Stimulated activated CD8-positive, alpha-beta memory T cell treated with anti-CD3 and anti-CD28 coated beads, Interleukin-2, amount 100 ng/mL, for 48 hours (primary cell): Measurements from ENCODE around the gene HMGA1.

Experiments used
- DNase-seq, 2 donors: peaks; one replicate each; pipeline ENCODE4 v3.0.0-alpha.2; 2020; ENCODE audit warnings: low read depth in 2 of 2

The HMGA1 gene, protein sequence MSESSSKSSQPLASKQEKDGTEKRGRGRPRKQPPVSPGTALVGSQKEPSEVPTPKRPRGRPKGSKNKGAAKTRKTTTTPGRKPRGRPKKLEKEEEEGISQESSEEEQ

DNA sequence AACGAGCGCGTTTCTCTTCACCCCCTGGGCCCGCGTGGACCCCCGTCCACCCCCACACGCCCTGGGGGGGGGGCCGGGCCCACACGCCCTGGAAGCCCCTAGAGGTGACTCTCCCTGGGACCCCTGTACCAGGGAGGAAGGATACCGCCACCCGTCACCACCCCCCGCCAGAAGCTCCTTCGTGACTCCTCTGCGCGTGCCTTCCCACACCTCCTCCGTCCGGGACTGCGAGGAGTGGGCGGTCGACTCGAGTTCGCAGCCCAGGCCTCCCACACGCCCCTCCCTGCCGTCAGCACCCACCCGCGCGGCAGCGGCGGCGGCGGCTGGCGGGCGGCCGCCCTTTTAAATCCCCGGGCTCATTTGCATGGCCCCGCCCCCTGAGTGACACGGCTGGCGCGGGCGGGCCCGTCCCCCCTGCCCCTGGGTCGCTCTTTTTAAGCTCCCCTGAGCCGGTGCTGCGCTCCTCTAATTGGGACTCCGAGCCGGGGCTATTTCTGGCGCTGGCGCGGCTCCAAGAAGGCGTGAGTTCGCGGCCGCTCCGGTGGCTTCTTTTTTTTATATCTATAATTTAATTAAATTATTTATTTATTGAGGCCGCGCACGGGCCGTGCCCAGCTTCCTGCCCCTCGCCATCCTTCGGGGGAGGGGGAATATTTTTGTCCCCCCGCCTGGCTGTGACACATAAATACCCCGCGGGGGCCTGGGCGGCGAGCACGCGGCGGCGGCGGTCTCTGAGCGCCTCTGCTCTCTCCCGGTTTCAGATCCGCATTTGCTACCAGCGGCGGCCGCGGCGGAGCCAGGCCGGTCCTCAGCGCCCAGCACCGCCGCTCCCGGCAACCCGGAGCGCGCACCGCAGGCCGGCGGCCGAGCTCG is at the start of gene HMGA1:
HMGA1 (plus strand) TSS at position 431 of the 873 bp plus-strand sequence. CDS start 3,908 bp downstream, outside the sequence.
- DNase-seq, result peak; percentile 81 to 83

DNA sequence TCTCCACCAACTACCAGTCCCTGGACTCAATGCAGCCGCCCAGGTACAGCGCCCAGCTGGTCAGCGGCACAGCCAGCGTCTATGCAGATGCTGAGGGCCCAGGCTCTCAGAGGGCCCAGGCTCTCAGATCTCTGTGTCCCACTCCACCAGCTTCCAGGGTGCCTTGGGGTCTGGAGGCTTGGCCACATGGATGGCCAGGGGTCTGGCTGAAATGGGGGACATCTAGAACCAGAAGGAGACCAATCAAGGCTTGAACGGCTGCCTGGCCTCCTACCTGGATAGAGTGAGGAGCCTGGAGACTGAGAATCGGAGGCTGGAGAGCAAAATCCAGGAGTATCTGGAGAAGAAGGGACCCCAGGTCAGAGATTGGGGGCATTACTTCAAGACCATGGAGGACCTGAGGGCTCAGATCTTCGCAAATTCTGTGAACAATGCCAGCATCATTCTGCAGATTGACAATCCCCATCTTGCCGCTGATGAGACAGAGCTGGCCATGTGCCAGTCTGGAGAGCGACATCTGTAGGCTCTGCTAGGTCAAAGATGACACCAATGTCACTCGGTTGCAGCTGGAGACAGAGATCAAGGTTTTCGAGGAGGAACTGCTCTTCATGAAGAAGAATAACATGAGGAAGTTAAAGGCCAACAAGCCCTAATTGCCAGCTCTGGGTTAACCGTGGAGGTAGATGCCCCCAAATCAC is 46.7 kb upstream of the HMGA1 start:
- peak in 1 of 2 donors; percentile 17 for DNase-seq

DNA sequence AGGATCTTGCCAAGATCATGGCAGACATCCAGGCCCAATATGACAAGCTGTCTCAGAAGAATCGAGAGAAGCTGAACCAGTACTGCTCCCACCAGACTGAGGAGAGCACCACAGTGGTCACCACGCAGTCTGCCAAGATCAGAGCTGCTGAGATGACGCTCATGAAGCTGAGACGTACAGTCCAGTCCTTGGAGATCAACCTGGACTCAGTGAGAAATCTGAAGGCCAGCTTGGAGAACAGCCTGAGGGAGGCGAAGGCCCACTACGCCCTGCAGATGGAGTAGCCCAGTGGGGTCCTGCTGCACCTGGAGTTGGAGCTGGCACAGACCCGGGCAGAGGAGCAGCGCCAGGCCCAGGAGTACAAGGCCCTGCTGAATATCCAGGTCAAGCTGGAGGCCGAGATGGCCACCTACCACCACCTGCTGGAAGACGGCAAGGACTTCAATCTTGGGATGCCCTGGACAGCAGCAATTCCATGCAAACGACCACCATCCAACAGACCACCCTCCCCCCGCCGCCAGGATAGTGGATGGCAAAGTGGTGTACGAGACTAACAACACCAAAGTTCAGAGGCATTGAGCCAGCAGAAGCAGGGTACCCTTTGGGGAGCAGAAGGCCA is 46.1 kb upstream of the HMGA1 start:
- no peak for DNase-seq

DNA sequence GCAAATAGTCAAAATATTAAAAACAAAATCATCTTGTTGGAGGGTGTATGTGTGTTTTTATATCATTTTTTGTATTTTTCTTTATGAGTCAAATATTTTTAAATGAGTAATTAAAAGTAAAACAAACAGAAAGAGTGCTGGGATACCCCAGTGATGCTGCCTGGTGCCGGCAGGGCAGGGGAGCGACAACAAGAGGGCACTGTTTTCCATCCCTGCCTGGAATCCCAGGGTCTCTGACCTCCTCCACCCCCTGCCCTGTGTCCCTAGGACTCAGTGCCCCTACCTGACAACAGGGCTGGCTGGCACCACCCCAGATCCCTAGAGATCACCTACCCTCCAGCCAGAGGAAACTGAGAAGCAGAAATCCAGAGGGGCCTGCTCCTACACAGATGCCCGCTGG is 41.9 kb upstream of the HMGA1 start:
- no peak for DNase-seq

DNA sequence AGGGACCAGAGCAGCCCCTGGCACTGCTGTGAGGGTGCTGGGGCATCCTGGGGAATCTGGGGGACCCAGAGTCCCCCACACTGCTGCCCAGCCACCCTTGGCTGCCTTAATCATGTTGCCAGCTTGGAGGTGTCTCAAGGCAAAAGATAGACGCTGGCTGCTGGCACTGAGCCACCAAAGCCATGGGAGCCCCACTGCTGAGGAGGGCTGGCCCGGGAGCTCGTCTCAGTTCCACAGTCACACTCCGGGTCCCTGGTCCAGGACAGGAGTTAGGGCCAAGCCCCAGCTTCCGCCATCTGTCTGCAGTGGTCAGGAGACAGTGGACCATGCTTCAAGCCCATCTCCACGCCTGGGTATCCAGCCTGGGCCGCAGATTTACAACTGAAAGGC is 41.0 kb upstream of the HMGA1 start:
- no peak for DNase-seq

DNA sequence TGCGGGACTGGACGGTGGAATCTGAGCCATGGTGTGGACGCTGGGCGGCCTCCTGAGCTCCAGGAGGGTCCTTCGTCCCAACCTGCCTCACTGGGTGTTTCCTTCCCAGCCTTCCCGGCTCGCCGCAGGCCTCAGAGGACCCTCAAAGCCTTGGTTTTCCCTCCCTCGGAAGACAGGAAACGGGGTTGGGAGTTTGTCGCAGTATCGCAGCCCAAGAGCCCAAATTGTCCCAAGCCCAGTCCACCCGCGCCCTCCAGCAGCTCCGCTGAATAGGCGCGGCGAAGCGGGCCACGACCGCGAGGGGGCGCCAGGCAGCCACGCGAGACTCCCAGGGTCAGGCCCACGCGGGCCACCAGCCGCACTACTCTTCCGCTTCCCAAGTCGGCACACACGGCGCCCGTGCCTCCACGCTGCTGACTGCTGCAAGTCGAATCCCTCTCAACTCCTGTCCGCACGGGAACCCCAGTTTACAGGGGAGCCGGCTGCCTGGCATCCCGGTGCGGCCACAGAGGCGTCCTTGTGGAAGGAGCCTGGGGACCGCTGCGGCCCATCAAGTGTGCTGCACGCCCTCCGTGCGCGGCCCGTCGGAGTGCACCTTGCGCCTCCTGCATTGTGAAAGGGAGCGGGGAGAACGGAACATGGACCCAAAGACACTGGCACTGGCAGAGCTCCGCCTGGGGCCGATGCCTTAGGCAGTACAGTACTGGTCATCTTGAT is 40.4 kb upstream of the HMGA1 start:
- peak; percentile 82 for DNase-seq

DNA sequence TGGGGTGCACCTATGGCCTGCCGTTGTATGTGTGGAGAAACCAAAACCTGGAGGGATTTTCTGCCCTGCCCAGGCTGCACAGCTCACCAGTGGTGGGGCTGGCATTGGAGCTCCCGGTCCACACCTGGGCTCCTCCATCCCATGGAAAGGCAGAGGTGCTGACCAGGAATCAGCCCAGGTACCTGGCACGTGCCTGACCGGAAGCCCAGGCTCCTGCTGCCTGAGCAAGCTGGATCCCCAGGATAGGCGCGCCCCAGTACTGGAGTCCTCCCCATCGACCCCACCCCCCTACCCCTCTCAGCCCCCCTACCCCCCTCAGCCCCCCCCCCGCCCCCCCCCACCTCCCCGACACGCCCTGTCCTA is 39.9 kb upstream of the HMGA1 start:
- DNase-seq, result no peak

DNA sequence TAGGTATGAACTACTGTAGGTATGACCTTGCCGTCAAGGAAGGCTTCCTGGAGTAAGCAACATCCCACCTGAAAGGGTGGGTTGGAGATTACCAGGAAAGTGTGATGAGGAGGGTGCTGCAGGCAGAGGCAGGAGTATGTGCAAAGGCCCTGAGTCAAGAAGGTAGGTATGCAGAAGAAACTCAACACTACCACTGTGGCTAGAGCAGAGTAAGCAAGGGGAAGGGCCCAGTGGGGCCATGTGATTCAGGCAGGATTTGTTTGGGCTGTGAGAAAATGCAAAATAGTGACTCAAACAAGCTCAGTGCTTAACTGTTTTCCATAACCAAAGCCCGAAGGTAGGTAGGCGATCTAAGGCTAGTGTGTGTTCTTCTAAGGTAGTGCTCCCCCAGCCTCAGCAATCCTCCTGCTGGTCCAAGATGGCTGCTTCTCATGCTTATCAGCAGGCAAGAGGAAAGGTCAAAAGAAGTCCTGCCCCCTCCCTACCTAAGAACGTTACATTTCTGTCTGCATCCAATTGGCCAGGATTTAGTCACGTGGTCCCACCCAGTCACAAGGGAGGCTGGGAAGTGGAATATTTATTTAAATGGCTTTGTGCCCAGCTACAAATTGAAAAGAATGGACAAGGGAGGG is 36.2 kb upstream of the HMGA1 start:
- no peak for DNase-seq

DNA sequence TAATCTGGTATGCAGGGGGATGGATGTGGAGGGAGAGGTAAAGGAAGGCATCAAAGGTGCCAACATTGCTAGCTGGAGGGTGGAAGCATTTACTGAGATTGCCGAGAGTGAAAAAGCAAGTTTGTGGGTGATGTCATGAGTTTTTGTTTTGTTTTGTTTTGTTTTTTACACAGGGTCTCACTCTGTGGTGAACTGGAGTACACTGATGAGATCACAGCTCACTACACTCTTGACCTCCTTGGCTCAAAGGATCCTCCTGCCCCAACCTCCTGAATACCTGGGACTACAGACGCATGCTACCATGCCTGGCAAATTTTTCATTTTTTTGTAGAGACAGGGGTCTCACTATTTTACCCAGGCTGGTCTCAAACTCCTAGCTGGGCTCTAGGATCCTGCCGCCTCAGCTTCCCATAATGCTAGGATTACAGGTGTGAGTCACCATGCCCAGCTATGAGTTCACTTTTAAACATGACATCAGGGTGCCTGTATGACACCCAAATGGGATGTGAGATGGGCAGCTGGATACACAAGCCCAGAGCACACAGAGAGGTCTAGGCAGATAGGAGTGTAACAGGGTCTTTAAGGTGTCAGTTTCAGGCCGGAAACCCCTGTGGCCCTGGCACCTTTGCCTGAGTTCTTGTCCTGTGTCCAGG is 35.1 kb upstream of the HMGA1 start:
- DNase-seq, result no peak

DNA sequence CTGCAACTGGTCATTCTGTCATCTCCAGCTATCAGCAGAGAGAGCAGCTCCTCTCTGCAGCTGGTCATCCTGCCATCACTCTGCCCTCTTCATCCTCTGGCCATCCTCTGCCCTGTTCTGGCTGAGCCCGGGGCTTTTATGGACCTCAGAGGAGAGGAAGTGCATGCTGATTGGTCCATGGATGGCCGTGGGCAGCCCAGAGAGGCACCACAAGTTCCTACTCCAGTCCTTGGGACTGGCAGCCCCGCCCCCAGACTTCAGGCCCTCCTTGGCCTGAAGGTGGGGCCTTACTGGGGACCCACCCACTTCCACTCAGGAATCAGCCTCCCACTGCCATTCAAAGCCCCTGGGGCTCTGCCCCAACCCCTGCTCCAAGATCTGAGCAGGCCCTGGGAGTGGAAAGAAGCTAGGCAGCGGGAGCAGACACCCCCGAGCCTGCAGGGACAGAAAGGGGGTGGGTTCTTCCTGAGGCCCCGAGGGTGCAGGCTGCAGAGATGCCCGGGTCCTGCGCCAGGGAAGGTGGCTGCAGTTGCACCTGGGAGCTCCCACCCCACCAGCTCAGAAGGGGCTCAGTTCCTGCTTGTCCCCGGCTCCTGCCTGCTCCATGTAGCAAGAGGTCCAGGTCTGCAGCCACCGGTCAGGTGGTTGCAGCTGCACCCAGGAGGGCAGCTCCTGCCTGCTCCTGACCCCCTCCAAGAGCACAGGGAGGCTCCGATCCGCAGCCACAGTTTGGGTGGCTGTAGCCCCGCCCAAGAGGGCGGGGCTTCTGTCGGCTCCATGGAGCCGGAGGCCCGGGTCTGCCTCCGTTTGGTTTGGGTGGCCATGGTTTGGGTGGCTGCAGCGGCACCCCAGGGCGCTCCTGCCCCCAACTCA is 34.1 kb upstream of the HMGA1 start:
- DNase-seq, result no peak

DNA sequence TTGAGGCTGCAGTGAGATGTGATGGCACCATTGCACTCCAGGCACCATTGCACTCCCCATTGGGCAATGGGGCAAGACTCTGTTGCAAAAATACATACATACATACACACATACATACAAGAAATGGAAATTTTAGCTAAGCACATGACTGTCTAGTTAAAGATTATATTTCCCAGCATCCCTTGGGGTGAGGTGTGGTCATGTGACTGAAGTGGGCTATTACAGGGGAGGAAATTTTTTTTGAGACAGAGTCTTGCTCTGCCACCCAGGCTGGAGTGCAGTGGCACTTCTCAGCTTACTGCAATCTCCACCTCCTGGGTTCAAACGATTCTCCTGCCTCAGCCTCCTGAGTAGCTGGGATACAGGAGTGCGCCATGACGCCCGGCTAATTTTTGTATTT is 32.0 kb upstream of the HMGA1 start:
- DNase-seq, result no peak

DNA sequence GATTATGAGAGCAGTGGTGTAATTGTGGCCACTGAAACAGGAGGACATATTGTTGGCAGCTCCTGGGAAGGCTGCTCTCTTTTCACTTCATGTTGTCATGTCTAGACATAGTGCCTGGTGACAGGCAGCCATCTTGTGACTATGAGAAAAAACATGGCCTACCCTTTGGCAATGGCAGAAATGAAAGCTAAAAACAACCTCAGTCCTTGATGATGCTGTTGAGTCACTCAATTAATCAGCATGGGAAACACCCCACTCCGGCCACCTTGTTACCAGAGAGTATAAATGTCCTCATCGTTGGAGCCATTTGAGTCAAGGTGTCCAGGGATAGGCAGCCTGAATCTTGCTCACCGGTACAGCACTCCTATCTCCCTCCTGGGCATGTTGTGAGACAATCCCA is 31.2 kb upstream of the HMGA1 start:
- DNase-seq, result no peak

DNA sequence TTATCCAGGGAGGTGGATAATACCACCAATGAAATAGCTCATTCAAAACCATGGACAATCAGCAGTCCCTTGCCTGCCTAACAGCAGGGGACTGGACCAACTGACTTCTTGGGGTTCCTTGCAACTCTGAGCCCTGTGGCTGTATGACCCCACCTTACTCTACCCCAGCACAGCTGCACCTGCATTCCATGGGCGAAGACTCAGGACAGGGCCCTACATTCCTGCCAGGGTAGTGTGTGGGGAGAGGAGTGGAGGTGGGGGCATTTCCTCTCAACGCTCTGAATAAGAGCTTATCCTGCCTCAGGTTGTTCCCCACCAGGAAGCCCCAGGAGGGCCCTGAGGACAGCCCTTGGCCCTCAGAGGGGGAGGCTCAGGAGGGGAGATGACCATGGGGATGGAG is 30.8 kb upstream of the HMGA1 start:
- DNase-seq, result no peak

DNA sequence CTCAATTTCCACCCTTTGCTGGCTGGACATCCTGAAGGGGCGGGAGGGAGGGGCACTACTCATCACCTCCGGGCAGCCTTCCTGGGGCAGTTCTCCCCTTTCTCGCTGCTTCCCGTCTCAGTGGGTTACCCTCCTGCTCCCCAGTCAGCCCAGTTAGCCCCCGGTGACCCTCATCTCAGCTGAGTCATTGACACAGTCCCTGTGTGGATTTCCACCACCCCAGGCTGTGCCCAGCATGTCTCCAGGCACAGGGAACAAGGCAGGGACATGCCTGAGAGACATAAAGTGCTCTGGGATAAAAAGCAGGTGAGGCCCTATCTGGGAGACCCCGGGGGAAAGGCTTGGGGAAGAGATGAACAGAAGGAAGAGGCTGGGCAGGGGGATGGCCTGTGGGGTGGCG is 29.9 kb upstream of the HMGA1 start:
- no peak for DNase-seq

DNA sequence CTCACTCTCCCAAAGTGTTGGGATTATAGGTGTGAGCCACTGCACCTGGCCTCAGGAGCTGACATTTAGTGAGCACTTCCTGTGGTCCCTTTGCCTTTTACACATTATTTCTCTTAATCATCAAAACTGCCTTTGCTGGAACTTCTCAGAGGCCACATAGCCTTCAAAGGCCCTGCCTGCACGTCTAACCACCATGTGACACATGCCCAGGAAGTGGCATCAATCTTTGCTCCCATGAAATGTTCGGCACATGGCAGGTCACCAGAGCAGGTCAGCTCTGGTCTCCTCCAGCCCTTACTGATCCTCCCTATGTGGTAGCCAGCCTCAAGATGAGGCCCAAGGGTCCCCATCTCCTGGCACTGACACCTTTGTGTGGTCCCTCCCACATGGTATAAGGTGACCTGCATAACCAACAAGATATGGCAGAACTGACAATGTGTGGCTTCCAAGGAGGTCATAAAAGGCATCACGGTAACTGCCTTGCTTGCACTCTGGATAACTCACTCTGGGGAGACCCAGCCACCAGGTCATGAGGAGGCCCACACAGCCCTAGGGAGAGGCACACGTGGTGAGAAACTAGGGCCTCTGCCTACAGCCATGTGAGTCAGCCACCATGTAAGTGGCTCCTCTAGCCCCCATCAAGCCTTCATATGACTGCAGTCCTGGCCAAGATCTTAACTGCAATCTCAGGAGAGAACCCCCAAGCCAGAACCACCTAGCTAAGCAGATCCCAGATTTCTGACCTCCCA is 28.8 kb upstream of the HMGA1 start:
- DNase-seq, result peak in 1 of 2 donors; percentile 41

DNA sequence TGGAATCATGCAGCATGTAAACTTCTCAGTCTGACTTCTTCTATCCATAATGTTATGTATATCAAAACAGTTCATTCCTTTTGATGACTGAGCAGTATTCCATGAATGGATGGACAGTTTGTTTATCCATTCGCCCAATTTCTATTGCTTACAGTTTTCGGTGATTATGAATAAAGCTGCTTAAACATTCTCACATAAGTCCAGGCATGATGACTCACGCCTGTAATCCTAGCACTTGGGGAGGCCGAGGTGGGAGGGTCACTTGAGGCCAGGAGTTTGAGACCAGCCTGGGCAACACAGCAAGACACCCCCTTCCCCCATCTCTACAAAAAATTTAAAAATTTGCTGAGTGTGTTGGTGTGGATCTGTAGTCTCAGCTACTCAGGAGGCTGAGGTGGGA is 22.9 kb upstream of the HMGA1 start:
- DNase-seq, result no peak

DNA sequence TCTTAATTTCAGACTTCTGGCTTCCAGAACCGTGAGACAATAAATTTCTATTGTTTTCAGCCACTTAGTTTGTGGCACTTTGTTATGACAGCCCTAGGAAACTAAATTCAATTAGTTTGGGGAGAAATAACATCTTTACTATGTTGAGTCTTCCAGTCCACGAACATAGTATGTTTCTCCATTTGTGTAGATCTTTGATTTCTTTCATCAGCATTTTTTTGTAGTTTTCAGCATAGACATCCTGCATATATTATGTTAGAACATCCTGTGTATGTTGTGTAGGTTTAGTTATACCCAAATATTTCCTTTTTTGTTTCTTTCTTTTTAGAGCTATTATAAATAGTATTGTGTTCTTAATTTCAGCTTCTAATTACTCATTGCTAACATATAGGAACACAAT is 18.0 kb upstream of the HMGA1 start:
- DNase-seq, result no peak

DNA sequence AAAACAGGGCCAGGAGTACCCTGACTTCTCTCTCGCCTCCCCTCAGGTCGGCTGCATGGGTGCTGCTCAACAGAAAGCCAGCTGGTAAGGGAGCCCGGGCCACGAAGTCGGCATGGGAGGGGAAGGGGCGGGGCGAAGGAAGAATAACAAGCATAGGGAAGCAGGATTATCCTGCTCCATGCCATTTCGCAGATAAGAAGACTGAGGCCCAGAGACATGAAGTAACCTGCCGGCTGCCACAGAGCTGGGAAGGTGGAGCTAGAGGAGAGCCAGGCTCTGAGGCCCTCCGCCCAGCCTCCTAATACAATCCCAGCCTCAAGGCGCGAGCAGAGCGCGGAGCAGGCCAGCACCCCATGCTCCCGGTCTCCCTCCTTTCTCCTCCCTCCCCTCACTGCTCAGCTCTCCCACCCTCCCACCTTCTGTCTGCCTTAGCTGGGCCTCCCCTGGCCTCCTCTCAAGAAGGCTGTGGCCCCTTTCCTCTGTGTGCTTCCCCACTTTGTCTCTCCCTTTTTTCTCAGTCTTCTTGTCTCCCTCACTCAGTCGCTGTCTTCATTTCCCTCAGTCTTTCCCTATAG is 13.2 kb upstream of the HMGA1 start:
- DNase-seq, result no peak
